ENCODE data around the gene TPP1.

TPP1 gene

GRCh38 chr11:6656584-6656915 is 37.3 kb upstream of the TPP1 start:
- H3K9me3 ChIP-seq (ENCODE audit: control insufficient read depth, low read length): no peaks in the 10 kb centered on the region
- WGBS, 2 experiments: 61 to 63% methylated on average over 4 of the region's 4 CpGs
- no peaks in the 10 kb centered on the region for H3K36me3 ChIP-seq (ENCODE audit: control insufficient read depth, insufficient read depth, low read length)
- H3K4me1 ChIP-seq (ENCODE audit: control insufficient read depth, insufficient read depth, low read length): peaks cover 13% of the 10 kb centered on the region
- peak overlapping the region; percentile 51 for H3K4me3 ChIP-seq (ENCODE audit: insufficient read depth, low read depth, low read length)
- H3K27me3 ChIP-seq (ENCODE audit: control insufficient read depth, insufficient read depth, low read length, poor library complexity, severe bottlenecking): peaks cover 37% of the 10 kb centered on the region
- H3K27ac ChIP-seq (ENCODE audit: insufficient read depth, low read depth, low read length, poor library complexity, severe bottlenecking): no peak overlapping the region

- peaks cover 37% of the 10 kb centered on the region for H3K27me3 ChIP-seq (ENCODE audit: control insufficient read depth, insufficient read depth, low read length, poor library complexity, severe bottlenecking)
- peaks cover 13% of the 10 kb centered on the region for H3K4me1 ChIP-seq (ENCODE audit: control insufficient read depth, insufficient read depth, low read length)
- no peaks in the 10 kb centered on the region for H3K36me3 ChIP-seq (ENCODE audit: control insufficient read depth, insufficient read depth, low read length)
- WGBS, 2 experiments: 2% methylated on average over 29 to 43 of the region's 56 CpGs
- H3K27ac ChIP-seq (ENCODE audit: insufficient read depth, low read depth, low read length, poor library complexity, severe bottlenecking): no peak within 1 kb of the TSS
- H3K9me3 ChIP-seq (ENCODE audit: control insufficient read depth, low read length): no peaks in the 10 kb centered on the region
- peak within 1 kb of the TSS; percentile 51 for H3K4me3 ChIP-seq (ENCODE audit: insufficient read depth, low read depth, low read length)
Measured at GRCh38 chr11:6655790-6656583, 36.8 kb upstream of the TPP1 start, which contains the start of gene DCHS1. Gene DCHS1, minus strand, starts transcription at chr11:6655809. Its CDS starts 14,196 bp downstream, at chr11:6641613.

GRCh38 chr11:6655020-6655789 is 36.0 kb upstream of the TPP1 start:
- H3K4me1 ChIP-seq (ENCODE audit: control insufficient read depth, insufficient read depth, low read length): peaks cover 13% of the 10 kb centered on the region
- no peaks in the 10 kb centered on the region for H3K9me3 ChIP-seq (ENCODE audit: control insufficient read depth, low read length)
- H3K36me3 ChIP-seq (ENCODE audit: control insufficient read depth, insufficient read depth, low read length): no peaks in the 10 kb centered on the region
- H3K27ac ChIP-seq (ENCODE audit: insufficient read depth, low read depth, low read length, poor library complexity, severe bottlenecking): no peak overlapping the region
- WGBS, 2 experiments: 3% methylated on average over 80 to 82 of the region's 84 CpGs
- peak overlapping the region; percentile 28 for H3K4me3 ChIP-seq (ENCODE audit: insufficient read depth, low read depth, low read length)
- peaks cover 37% of the 10 kb centered on the region for H3K27me3 ChIP-seq (ENCODE audit: control insufficient read depth, insufficient read depth, low read length, poor library complexity, severe bottlenecking)

- WGBS, 2 experiments: 72 to 74% methylated on average over 9 of the region's 9 CpGs
- peaks cover 37% of the 10 kb centered on the region for H3K27me3 ChIP-seq (ENCODE audit: control insufficient read depth, insufficient read depth, low read length, poor library complexity, severe bottlenecking)
- peak overlapping the region; percentile 28 for H3K4me3 ChIP-seq (ENCODE audit: insufficient read depth, low read depth, low read length)
- H3K4me1 ChIP-seq (ENCODE audit: control insufficient read depth, insufficient read depth, low read length): peaks cover 13% of the 10 kb centered on the region
- H3K9me3 ChIP-seq (ENCODE audit: control insufficient read depth, low read length): no peaks in the 10 kb centered on the region
- no peak overlapping the region for H3K27ac ChIP-seq (ENCODE audit: insufficient read depth, low read depth, low read length, poor library complexity, severe bottlenecking)
- H3K36me3 ChIP-seq (ENCODE audit: control insufficient read depth, insufficient read depth, low read length): no peaks in the 10 kb centered on the region
Measured at GRCh38 chr11:6654281-6655019, 35.2 kb upstream of the TPP1 start.

- no peaks in the 10 kb centered on the region for H3K36me3 ChIP-seq (ENCODE audit: control insufficient read depth, insufficient read depth, low read length)
- peaks cover 37% of the 10 kb centered on the region for H3K27me3 ChIP-seq (ENCODE audit: control insufficient read depth, insufficient read depth, low read length, poor library complexity, severe bottlenecking)
- H3K9me3 ChIP-seq (ENCODE audit: control insufficient read depth, low read length): no peaks in the 10 kb centered on the region
- WGBS, 2 experiments: 93% methylated on average over 2 of the region's 2 CpGs
- no peak overlapping the region for H3K4me3 ChIP-seq (ENCODE audit: insufficient read depth, low read depth, low read length)
- H3K27ac ChIP-seq (ENCODE audit: insufficient read depth, low read depth, low read length, poor library complexity, severe bottlenecking): no peak overlapping the region
- peaks cover 13% of the 10 kb centered on the region for H3K4me1 ChIP-seq (ENCODE audit: control insufficient read depth, insufficient read depth, low read length)
Measured at GRCh38 chr11:6653656-6654055, 34.4 kb upstream of the TPP1 start.

GRCh38 chr11:6653097-6653496 is 33.9 kb upstream of the TPP1 start:
- Histone ChIP-seq H3K4me1 (ENCODE audit: control insufficient read depth, insufficient read depth, low read length) (peaks cover 13% of the 10 kb centered on the region), H3K36me3 (ENCODE audit: control insufficient read depth, insufficient read depth, low read length) (no peaks in the 10 kb centered on the region), H3K27ac (ENCODE audit: insufficient read depth, low read depth, low read length, poor library complexity, severe bottlenecking) (no peak overlapping the region), H3K9me3 (ENCODE audit: control insufficient read depth, low read length) (no peaks in the 10 kb centered on the region), H3K27me3 (ENCODE audit: control insufficient read depth, insufficient read depth, low read length, poor library complexity, severe bottlenecking) (peaks cover 37% of the 10 kb centered on the region), H3K4me3 (ENCODE audit: insufficient read depth, low read depth, low read length) (no peak overlapping the region)
- WGBS, 2 experiments: 86 to 89% methylated on average over 1 of the region's 1 CpG

- H3K9me3 ChIP-seq (ENCODE audit: control insufficient read depth, low read length): no peaks in the 10 kb centered on the region
- H3K4me3 ChIP-seq (ENCODE audit: insufficient read depth, low read depth, low read length): no peak overlapping the region
- 77 to 89% methylated on average over 3 of the region's 3 CpGs for WGBS, 2 experiments
- H3K4me1 ChIP-seq (ENCODE audit: control insufficient read depth, insufficient read depth, low read length): peaks cover 17% of the 10 kb centered on the region
- no peaks in the 10 kb centered on the region for H3K36me3 ChIP-seq (ENCODE audit: control insufficient read depth, insufficient read depth, low read length)
- H3K27me3 ChIP-seq (ENCODE audit: control insufficient read depth, insufficient read depth, low read length, poor library complexity, severe bottlenecking): peaks cover 31% of the 10 kb centered on the region
- H3K27ac ChIP-seq (ENCODE audit: insufficient read depth, low read depth, low read length, poor library complexity, severe bottlenecking): no peak overlapping the region
Measured at GRCh38 chr11:6652182-6652581, 33.0 kb upstream of the TPP1 start.

GRCh38 chr11:6650980-6651379 is 31.8 kb upstream of the TPP1 start:
- H3K9me3 ChIP-seq (ENCODE audit: control insufficient read depth, low read length): no peaks in the 10 kb centered on the region
- H3K4me3 ChIP-seq (ENCODE audit: insufficient read depth, low read depth, low read length): no peak overlapping the region
- peaks cover 12% of the 10 kb centered on the region for H3K4me1 ChIP-seq (ENCODE audit: control insufficient read depth, insufficient read depth, low read length)
- no peaks in the 10 kb centered on the region for H3K36me3 ChIP-seq (ENCODE audit: control insufficient read depth, insufficient read depth, low read length)
- H3K27me3 ChIP-seq (ENCODE audit: control insufficient read depth, insufficient read depth, low read length, poor library complexity, severe bottlenecking): peaks cover 19% of the 10 kb centered on the region
- no peak overlapping the region for H3K27ac ChIP-seq (ENCODE audit: insufficient read depth, low read depth, low read length, poor library complexity, severe bottlenecking)
- WGBS, 2 experiments: 89 to 90% methylated on average over 6 of the region's 6 CpGs

GRCh38 chr11:6650104-6650503 is 30.9 kb upstream of the TPP1 start:
- Histone ChIP-seq H3K27me3 (ENCODE audit: control insufficient read depth, insufficient read depth, low read length, poor library complexity, severe bottlenecking) (peaks cover 17% of the 10 kb centered on the region), H3K4me1 (ENCODE audit: control insufficient read depth, insufficient read depth, low read length) (peaks cover 12% of the 10 kb centered on the region), H3K27ac (ENCODE audit: insufficient read depth, low read depth, low read length, poor library complexity, severe bottlenecking) (no peak overlapping the region), H3K36me3 (ENCODE audit: control insufficient read depth, insufficient read depth, low read length) (no peaks in the 10 kb centered on the region), H3K9me3 (ENCODE audit: control insufficient read depth, low read length) (no peaks in the 10 kb centered on the region), H3K4me3 (ENCODE audit: insufficient read depth, low read depth, low read length) (no peak overlapping the region)

GRCh38 chr11:6648501-6648900 is 29.3 kb upstream of the TPP1 start:
- Histone ChIP-seq H3K27me3 (ENCODE audit: control insufficient read depth, insufficient read depth, low read length, poor library complexity, severe bottlenecking) (peaks cover 1% of the 10 kb centered on the region), H3K36me3 (ENCODE audit: control insufficient read depth, insufficient read depth, low read length) (no peaks in the 10 kb centered on the region), H3K27ac (ENCODE audit: insufficient read depth, low read depth, low read length, poor library complexity, severe bottlenecking) (no peak overlapping the region), H3K9me3 (ENCODE audit: control insufficient read depth, low read length) (no peaks in the 10 kb centered on the region), H3K4me1 (ENCODE audit: control insufficient read depth, insufficient read depth, low read length) (peaks cover 12% of the 10 kb centered on the region), H3K4me3 (ENCODE audit: insufficient read depth, low read depth, low read length) (no peak overlapping the region)
- WGBS, 2 experiments: 94% methylated on average over 1 of the region's 1 CpG

Data from ectodermal cell (in vitro differentiated cells).